Measurements from ENCODE around the gene MICU1. TPM values are rescaled to one million over a fixed set of nuclear protein-coding genes. Genes with fewer than 3 reads are reported as not detected.

MICU1 gene
- total and polyA plus RNA-seq, 2 donors from 2014 or later, result 46.3 to 89.9 TPM

DNA sequence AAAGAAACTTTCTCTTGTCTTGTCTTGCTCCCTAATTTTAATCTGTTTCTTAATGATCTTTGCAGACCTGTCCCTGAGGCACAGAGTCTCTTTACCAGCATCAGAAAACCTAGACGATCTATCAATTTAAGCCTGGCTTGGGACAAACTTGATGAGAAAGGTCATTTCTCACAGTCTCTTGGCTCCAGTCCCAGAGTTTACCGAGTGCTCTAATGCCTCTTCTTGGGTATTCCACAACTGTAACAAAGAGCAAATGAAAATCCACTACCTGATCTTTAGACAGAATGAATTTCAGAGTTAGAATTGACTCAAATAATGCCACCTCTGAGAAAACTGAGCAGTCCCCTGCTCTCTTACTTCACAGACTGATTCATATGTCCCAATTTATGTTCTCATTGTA is 164.8 kb downstream of the MICU1 start:
- intact Hi-C loops (cut with DNase I), result no loop called here
- no peaks in the 10 kb centered on the region for H3K36me3 ChIP-seq (ENCODE audit: control insufficient read depth in 2 of 3, insufficient read depth in 3 of 3, low read length in 3 of 3)

DNA sequence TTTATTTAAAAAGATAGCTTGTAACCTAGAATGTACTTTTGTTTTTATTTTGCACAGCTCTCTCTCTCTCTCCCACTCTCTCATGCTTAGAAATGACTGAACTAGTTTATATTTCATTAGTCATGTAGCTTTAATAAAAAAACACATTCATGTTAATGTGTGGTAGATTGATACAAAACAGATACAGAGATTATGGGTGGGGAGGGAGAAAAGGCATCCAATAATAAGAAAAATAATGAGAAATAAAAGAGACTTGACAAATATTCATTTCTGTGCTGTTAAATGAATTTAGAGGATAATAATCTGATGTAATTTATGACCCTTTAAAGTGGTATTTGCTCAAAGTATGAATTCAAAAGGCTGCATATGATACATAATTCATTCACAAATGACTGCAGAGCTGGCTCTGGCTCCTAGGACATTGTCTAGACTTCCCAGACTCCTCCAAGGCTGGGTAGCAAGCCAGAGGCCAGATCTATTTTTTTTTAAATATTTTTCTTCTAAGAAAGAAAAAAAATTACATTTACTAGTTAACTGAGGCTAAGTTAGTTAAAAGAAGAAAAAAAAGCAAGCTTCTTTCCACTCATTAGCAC is 165.5 kb downstream of the MICU1 start:
- Histone ChIP-seq H3K4me1 (ENCODE audit: control insufficient read depth in 2 of 3, insufficient read depth in 2 of 3, low read depth in 1 of 3, low read length in 3 of 3) (peaks cover 0 to 3% (median 0%) of the 10 kb centered on the region in 3 donors), H3K27ac (ENCODE audit: low read depth in 2 of 2, low read length in 2 of 2) (no peak overlapping the region), H3K36me3 (ENCODE audit: control insufficient read depth in 2 of 3, insufficient read depth in 3 of 3, low read length in 3 of 3) (no peaks in the 10 kb centered on the region), H3K9ac (ENCODE audit: low read length in 3 of 3) (no peak overlapping the region), H3K27me3 (ENCODE audit: control insufficient read depth, insufficient read depth, low read length) (no peaks in the 10 kb centered on the region), H3K4me3 (ENCODE audit: low read length in 3 of 3) (no peak overlapping the region), H3K9me3 (ENCODE audit: control insufficient read depth in 2 of 3, insufficient read depth in 1 of 3, low read length in 3 of 3) (no peaks in the 10 kb centered on the region)
- intact Hi-C loops (cut with DNase I), result no loop called here
- FAIRE-seq (no peak), DNase-seq (no peak)
- TF ChIP-seq, protein P1, sequence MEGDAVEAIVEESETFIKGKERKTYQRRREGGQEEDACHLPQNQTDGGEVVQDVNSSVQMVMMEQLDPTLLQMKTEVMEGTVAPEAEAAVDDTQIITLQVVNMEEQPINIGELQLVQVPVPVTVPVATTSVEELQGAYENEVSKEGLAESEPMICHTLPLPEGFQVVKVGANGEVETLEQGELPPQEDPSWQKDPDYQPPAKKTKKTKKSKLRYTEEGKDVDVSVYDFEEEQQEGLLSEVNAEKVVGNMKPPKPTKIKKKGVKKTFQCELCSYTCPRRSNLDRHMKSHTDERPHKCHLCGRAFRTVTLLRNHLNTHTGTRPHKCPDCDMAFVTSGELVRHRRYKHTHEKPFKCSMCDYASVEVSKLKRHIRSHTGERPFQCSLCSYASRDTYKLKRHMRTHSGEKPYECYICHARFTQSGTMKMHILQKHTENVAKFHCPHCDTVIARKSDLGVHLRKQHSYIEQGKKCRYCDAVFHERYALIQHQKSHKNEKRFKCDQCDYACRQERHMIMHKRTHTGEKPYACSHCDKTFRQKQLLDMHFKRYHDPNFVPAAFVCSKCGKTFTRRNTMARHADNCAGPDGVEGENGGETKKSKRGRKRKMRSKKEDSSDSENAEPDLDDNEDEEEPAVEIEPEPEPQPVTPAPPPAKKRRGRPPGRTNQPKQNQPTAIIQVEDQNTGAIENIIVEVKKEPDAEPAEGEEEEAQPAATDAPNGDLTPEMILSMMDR (IDR thresholded peaks at IDR 0.05; ENCODE audit: borderline replicate concordance, extremely low read depth, insufficient read depth), result no peak

More for the DNA sequence above, 164.8 kb downstream of the MICU1 start:
- TF ChIP-seq, protein P1 (IDR thresholded peaks at IDR 0.05; ENCODE audit: borderline replicate concordance, extremely low read depth, insufficient read depth), result no peak
- H3K27me3 ChIP-seq (ENCODE audit: control insufficient read depth, insufficient read depth, low read length), result no peaks in the 10 kb centered on the region
- FAIRE-seq (no peak), DNase-seq (no peak)
- H3K4me1 ChIP-seq (ENCODE audit: control insufficient read depth in 2 of 3, insufficient read depth in 2 of 3, low read depth in 1 of 3, low read length in 3 of 3), result no peaks in the 10 kb centered on the region
- H3K9ac ChIP-seq (ENCODE audit: low read length in 3 of 3), result no peak overlapping the region
- no peak overlapping the region for H3K4me3 ChIP-seq (ENCODE audit: low read length in 3 of 3)
- no peaks in the 10 kb centered on the region for H3K9me3 ChIP-seq (ENCODE audit: control insufficient read depth in 2 of 3, insufficient read depth in 1 of 3, low read length in 3 of 3)
- no peak overlapping the region for H3K27ac ChIP-seq (ENCODE audit: low read depth in 2 of 2, low read length in 2 of 2)

DNA sequence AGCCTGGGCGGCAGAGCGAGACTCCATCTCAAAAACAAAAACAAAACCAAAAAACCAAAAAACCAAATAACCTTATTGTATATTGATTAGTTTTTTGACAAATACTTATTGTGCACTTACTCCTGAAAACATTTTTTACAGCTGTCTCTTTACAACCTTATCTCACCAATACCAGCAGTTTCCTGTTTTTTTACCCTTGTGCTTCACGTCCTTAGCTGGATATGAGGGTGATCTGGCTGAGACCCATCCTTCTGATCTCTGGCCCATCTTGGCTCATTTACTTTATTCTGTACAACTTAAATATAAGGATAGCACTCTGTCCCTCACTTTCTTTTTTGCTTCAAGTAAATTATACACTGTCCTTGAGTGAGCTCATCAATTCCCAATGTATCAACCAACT is 166.6 kb downstream of the MICU1 start:
- Histone ChIP-seq H3K36me3 (ENCODE audit: control insufficient read depth in 2 of 3, insufficient read depth in 3 of 3, low read length in 3 of 3) (no peaks in the 10 kb centered on the region), H3K27me3 (ENCODE audit: control insufficient read depth, insufficient read depth, low read length) (no peaks in the 10 kb centered on the region), H3K9ac (ENCODE audit: low read length in 3 of 3) (no peak overlapping the region), H3K4me1 (ENCODE audit: control insufficient read depth in 2 of 3, insufficient read depth in 2 of 3, low read depth in 1 of 3, low read length in 3 of 3) (peaks cover 0 to 4% (median 0%) of the 10 kb centered on the region in 3 donors), H3K4me3 (ENCODE audit: low read length in 3 of 3) (no peak overlapping the region), H3K27ac (ENCODE audit: low read depth in 2 of 2, low read length in 2 of 2) (no peak overlapping the region), H3K9me3 (ENCODE audit: control insufficient read depth in 2 of 3, insufficient read depth in 1 of 3, low read length in 3 of 3) (no peaks in the 10 kb centered on the region)
- DNase-seq (no peak), FAIRE-seq (no peak)
- TF ChIP-seq, protein P1 (IDR thresholded peaks at IDR 0.05; ENCODE audit: borderline replicate concordance, extremely low read depth, insufficient read depth), result no peak
- intact Hi-C loops (cut with DNase I), result no loop called here

Data from kidney (tissue), 14 donors.